ENCODE results near the gene PPM1L. TPM values are rescaled to one million over a fixed set of nuclear protein-coding genes. Genes with fewer than 3 reads are reported as not detected.
A peak's percentile ranks its signal among the peaks of the same experiment; 100 is the strongest.

Gene PPM1L
- total RNA-seq, 2 donors from 2014 or later: 23.8 to 47.4 TPM

DNA sequence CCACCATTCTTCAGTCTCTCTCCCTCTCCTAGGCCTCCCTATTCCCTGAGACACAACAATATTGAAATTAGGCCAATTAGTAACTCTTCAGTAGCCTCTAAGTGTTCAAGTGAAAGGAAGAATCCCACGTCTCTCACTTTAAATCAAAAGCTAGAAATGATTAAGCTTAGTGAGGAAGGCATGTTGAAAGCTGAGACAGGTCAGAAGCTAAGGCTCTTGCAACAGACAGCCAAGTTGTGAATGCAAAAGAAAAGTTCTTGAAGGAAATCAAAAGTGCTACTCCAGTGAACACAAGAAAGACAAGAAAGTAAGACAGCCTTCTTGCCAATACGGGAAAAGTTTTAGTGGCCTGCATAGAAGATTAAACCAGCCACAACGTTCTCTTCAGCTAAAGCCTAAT is 41.3 kb downstream of the PPM1L start:
- Histone ChIP-seq H3K4me1 (peaks cover 0 to 29% of the 10 kb centered on the region in 2 donors), H3K36me3 (no peaks in the 10 kb centered on the region), H3K9me3 (no peaks in the 10 kb centered on the region), H3K27me3 (no peaks in the 10 kb centered on the region), H3K4me3 (no peak overlapping the region), H3K27ac (peak overlapping the region; percentile 60 to 66)
- DNase-seq (ENCODE audit: low spot score): no peak
- TF ChIP-seq, protein P1, sequence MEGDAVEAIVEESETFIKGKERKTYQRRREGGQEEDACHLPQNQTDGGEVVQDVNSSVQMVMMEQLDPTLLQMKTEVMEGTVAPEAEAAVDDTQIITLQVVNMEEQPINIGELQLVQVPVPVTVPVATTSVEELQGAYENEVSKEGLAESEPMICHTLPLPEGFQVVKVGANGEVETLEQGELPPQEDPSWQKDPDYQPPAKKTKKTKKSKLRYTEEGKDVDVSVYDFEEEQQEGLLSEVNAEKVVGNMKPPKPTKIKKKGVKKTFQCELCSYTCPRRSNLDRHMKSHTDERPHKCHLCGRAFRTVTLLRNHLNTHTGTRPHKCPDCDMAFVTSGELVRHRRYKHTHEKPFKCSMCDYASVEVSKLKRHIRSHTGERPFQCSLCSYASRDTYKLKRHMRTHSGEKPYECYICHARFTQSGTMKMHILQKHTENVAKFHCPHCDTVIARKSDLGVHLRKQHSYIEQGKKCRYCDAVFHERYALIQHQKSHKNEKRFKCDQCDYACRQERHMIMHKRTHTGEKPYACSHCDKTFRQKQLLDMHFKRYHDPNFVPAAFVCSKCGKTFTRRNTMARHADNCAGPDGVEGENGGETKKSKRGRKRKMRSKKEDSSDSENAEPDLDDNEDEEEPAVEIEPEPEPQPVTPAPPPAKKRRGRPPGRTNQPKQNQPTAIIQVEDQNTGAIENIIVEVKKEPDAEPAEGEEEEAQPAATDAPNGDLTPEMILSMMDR (IDR thresholded peaks at IDR 0.05): no peak

DNA sequence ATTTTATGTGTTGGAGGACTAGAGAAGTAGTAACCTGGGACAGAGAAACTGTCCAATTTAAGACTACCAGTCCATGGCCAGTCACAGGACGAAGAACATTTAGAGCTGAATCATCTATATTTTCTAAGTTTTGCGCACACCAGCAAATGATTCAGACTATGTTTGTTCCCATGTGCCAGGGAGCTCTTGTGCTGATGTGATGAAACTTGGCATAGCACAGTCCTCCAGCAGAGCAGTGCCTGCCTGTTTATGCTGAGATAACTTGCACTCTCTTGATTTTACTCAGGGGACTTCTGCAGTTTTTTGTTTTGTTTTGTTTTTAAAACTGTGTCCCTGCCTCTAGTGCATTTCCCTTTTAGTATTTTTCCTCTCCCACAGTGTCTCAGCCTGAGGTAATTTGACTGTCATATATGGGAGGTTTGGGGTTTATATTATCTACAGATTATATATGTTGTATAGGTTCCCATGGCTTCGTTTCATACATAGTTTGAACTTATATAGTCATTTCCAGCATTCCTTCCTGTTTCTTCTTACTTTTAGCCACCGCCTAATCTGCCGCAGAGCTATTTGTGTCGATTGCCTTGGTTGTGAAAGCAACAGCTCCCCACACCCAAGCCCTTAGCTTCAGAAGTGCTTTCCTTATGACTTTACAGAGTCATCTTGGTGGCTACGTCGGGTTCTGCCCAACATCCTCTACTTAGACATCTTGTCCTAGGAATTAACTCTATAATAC is 45.5 kb downstream of the PPM1L start:
- H3K27me3 ChIP-seq: no peaks in the 10 kb centered on the region
- TF ChIP-seq, protein P1 (IDR thresholded peaks at IDR 0.05): no peak
- no peaks in the 10 kb centered on the region for H3K9me3 ChIP-seq
- no peaks in the 10 kb centered on the region for H3K36me3 ChIP-seq
- H3K27ac ChIP-seq: peak overlapping the region; percentile 86 to 91
- H3K4me1 ChIP-seq: peaks cover 0 to 45% of the 10 kb centered on the region in 2 donors
- H3K4me3 ChIP-seq: peak overlapping the region in 1 of 2 donors; percentile 20
- DNase-seq (ENCODE audit: low spot score): peak; percentile 74

DNA sequence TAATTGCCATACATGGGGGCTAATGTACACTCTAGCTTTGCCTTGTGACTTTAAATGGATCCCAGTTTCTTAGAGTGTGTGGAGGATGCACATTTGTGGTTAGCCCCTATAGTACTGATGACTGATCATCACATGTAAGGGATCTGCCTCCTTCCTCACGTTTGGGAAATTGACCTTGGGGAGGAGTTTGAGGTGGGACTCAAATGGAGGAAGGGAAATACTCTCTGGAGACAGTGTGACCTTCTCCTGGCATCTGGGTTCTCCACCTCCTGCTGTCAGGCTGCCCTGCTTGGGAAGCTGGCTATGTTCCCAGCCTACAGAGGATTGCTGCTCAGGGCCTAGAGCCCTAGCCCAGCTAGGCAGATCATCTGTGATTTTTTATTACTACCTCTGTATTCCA is 48.7 kb downstream of the PPM1L start:
- no peak for DNase-seq (ENCODE audit: low spot score)
- TF ChIP-seq, protein P1 (IDR thresholded peaks at IDR 0.05): no peak
- Histone ChIP-seq H3K9me3 (no peaks in the 10 kb centered on the region), H3K27me3 (no peaks in the 10 kb centered on the region), H3K27ac (peak overlapping the region; percentile 71 to 85), H3K4me3 (no peak overlapping the region), H3K4me1 (peaks cover 0 to 50% of the 10 kb centered on the region in 2 donors), H3K36me3 (no peaks in the 10 kb centered on the region)

DNA sequence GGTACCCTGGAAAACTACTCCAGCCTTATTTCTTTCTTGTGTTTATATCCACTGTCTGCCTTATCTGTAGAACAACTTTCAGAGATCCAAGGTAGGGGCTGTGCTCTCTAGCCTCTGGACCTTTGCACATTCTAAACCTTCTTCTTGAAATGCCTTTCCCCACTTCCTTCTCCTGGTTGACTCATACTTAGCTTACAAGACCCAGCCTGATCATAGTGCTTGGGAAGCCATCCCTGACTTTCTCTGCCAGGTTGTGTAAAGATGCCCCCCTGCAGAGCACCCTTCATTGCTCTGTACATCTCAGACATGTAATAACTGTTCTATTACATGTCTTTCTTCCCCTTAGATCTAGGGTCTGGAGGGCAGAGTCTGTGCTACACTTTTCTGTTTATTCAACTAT is 50.1 kb downstream of the PPM1L start:
- Histone ChIP-seq H3K4me1 (peaks cover 0 to 59% of the 10 kb centered on the region in 2 donors), H3K9me3 (no peaks in the 10 kb centered on the region), H3K27ac (peak overlapping the region; percentile 71 to 85), H3K36me3 (no peaks in the 10 kb centered on the region), H3K4me3 (no peak overlapping the region), H3K27me3 (no peaks in the 10 kb centered on the region)
- no peak for DNase-seq (ENCODE audit: low spot score)
- TF ChIP-seq, protein P1 (IDR thresholded peaks at IDR 0.05): no peak

DNA sequence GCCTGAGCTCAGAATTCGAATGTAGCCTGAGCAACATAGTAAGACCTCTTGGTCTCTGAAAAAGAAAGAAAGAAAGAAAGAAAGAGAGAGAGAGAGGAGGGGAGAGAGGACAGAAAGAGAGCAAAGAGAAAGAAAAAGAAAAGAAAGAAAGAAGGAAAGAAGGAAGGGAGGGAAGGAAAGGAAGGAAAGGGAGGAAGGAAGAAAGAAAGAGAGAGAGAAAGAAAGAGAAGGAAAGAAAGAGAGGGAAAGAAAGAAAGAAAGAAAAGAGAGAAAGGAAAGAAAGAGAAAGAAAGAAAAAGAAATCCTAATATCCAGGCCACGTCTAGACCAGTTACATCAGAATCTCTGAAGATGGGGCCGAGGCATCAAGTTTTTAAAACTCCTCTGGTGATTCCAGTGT is 50.7 kb downstream of the PPM1L start:
- TF ChIP-seq, protein P1 (IDR thresholded peaks at IDR 0.05): no peak
- Histone ChIP-seq H3K4me3 (no peak overlapping the region), H3K36me3 (no peaks in the 10 kb centered on the region), H3K9me3 (no peaks in the 10 kb centered on the region), H3K4me1 (peaks cover 0 to 63% of the 10 kb centered on the region in 2 donors), H3K27me3 (no peaks in the 10 kb centered on the region), H3K27ac (peak overlapping the region; percentile 71 to 85)
- no peak for DNase-seq (ENCODE audit: low spot score)

DNA sequence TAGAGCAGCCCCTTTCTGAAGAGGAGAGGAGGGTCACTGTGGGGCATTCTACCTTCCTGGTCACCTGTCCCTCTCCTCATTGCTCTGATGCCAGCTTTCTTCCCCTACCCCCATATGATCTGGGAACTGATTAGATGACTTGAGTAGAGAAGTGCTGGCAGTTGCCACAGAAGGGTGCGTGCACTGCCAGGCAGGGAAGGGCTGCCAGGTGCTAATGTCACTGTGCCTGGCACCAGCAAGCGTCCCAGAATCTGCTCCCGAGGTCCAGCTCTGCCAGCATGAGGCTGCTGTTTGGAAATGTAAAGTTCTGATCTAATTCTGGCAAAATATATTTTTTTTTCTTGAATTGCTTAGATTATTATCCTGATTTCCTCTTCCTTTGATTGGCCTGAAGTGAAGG is 52.8 kb downstream of the PPM1L start:
- TF ChIP-seq, protein P1 (IDR thresholded peaks at IDR 0.05): no peak
- H3K27ac ChIP-seq: peak overlapping the region; percentile 72 to 85
- no peak for DNase-seq (ENCODE audit: low spot score)
- H3K9me3 ChIP-seq: no peaks in the 10 kb centered on the region
- H3K4me1 ChIP-seq: peaks cover 0 to 58% of the 10 kb centered on the region in 2 donors
- H3K4me3 ChIP-seq: no peak overlapping the region
- H3K27me3 ChIP-seq: no peaks in the 10 kb centered on the region
- no peaks in the 10 kb centered on the region for H3K36me3 ChIP-seq

Measured in right atrium auricular region (tissue), 2 donors.